HEK293 (cell line): ENCODE results near the gene UBE2E1.

Source experiments
- GFI1B ChIP-seq: fragments of 450-650 bp; formaldehyde crosslinking; IDR thresholded peaks from 2 replicates; pipeline ENCODE4 v1.5.1; 2016; ENCODE audit warnings: missing biosample characterization, missing genetic modification characterization
- KLF8 ChIP-seq: fragments of 450-650 bp; formaldehyde crosslinking; IDR thresholded peaks from 2 replicates; pipeline ENCODE4 v1.5.1; 2016; ENCODE audit warnings: missing biosample characterization, missing genetic modification characterization
- RBAK ChIP-seq: fragments of 450-650 bp; formaldehyde crosslinking; IDR thresholded peaks from 2 replicates; pipeline ENCODE4 v1.5.1; 2016; ENCODE audit warnings: missing biosample characterization, missing genetic modification characterization
- ZFHX2 ChIP-seq: fragments of 450-650 bp; formaldehyde crosslinking; conservative IDR thresholded peaks from 2 replicates; pipeline ENCODE4 v1.5.1; 2016; ENCODE audit warnings: missing biosample characterization, missing genetic modification characterization
- ZFP41 ChIP-seq: fragments of 450-650 bp; formaldehyde crosslinking; IDR thresholded peaks from 2 replicates; pipeline ENCODE4 v1.5.1; 2016; ENCODE audit warnings: missing biosample characterization, missing genetic modification characterization, borderline replicate concordance
- ZNF169 ChIP-seq: fragments of 450-650 bp; formaldehyde crosslinking; IDR thresholded peaks from 2 replicates; pipeline ENCODE4 v1.5.1; 2016; ENCODE audit warnings: missing biosample characterization, missing genetic modification characterization
- ZNF175 ChIP-seq: fragments of 450-650 bp; formaldehyde crosslinking; IDR thresholded peaks from 2 replicates; pipeline ENCODE4 v1.5.1; 2016; ENCODE audit warnings: missing biosample characterization, missing genetic modification characterization
- ZNF2 ChIP-seq: fragments of 450-650 bp; formaldehyde crosslinking; IDR thresholded peaks from 2 replicates; pipeline ENCODE4 v1.5.1; 2016; ENCODE audit warnings: missing biosample characterization, missing genetic modification characterization
- ZNF202 ChIP-seq: fragments of 450-650 bp; formaldehyde crosslinking; IDR thresholded peaks from 2 replicates; pipeline ENCODE4 v1.5.1; 2016; ENCODE audit warnings: missing biosample characterization, missing genetic modification characterization, borderline replicate concordance
- ZNF211 ChIP-seq: fragments of 450-650 bp; formaldehyde crosslinking; IDR thresholded peaks from 2 replicates; pipeline ENCODE4 v1.5.1; 2016; ENCODE audit warnings: low read depth, missing biosample characterization, missing genetic modification characterization
- ZNF248 ChIP-seq: fragments of 450-650 bp; formaldehyde crosslinking; IDR thresholded peaks from 2 replicates; pipeline ENCODE4 v1.5.1; 2017; ENCODE audit warnings: missing biosample characterization, missing genetic modification characterization
- ZNF350 ChIP-seq: fragments of 450-650 bp; formaldehyde crosslinking; IDR thresholded peaks from 2 replicates; pipeline ENCODE4 v1.5.0; 2017; ENCODE audit warnings: missing biosample characterization, mild to moderate bottlenecking, missing genetic modification characterization
- ZNF37A ChIP-seq: fragments of 450-650 bp; IDR thresholded peaks from 2 replicates; pipeline ENCODE4 v1.5.1; 2018; ENCODE audit warnings: missing biosample characterization, missing genetic modification characterization
- ZNF549 ChIP-seq: fragments of 450-650 bp; IDR thresholded peaks from 2 replicates; pipeline ENCODE4 v1.5.1; 2018; ENCODE audit warnings: missing biosample characterization, missing genetic modification characterization, mild to moderate bottlenecking, inconsistent platforms, moderate library complexity
- ZNF560 ChIP-seq: fragments of 450-650 bp; formaldehyde crosslinking; IDR thresholded peaks from 2 replicates; pipeline ENCODE4 v1.5.1; 2017; ENCODE audit warnings: missing biosample characterization, missing genetic modification characterization, borderline replicate concordance
- ZNF571 ChIP-seq: fragments of 450-650 bp; formaldehyde crosslinking; IDR thresholded peaks from 2 replicates; pipeline ENCODE4 v1.5.0; 2017; ENCODE audit warnings: missing biosample characterization, missing genetic modification characterization
- ZNF610 ChIP-seq: fragments of 450-650 bp; formaldehyde crosslinking; IDR thresholded peaks from 2 replicates; pipeline ENCODE4 v1.5.1; 2016; ENCODE audit warnings: missing biosample characterization, missing genetic modification characterization, borderline replicate concordance
- TF ChIP-seq, protein P1 (sequence below): fragments of 450-650 bp; formaldehyde crosslinking; IDR thresholded peaks from 2 replicates; pipeline ENCODE4 v1.5.1; 2017; ENCODE audit warnings: missing biosample characterization, missing genetic modification characterization
- TF ChIP-seq, protein P2 (sequence below): fragments of 450-650 bp; formaldehyde crosslinking; IDR thresholded peaks from 2 replicates; pipeline ENCODE4 v1.5.1; 2016; ENCODE audit warnings: missing biosample characterization, missing genetic modification characterization
- TF ChIP-seq, protein P3 (sequence below): fragments of 450-650 bp; formaldehyde crosslinking; IDR thresholded peaks from 2 replicates; pipeline ENCODE4 v1.5.1; 2017; ENCODE audit warnings: missing biosample characterization, missing genetic modification characterization
- TF ChIP-seq, protein P4 (sequence below): fragments of 450-650 bp; formaldehyde crosslinking; conservative IDR thresholded peaks from 2 replicates; pipeline ENCODE4 v1.5.1; 2016; ENCODE audit warnings: low read depth, missing biosample characterization, missing genetic modification characterization
- TF ChIP-seq, protein P5 (sequence below): fragments of 450-650 bp; formaldehyde crosslinking; IDR thresholded peaks from 2 replicates; pipeline ENCODE4 v1.5.1; 2016; ENCODE audit warnings: missing biosample characterization, missing genetic modification characterization, low read depth
- TF ChIP-seq, protein P6 (sequence below): fragments of 450-650 bp; formaldehyde crosslinking; IDR thresholded peaks from 2 replicates; pipeline ENCODE4 v1.5.1; 2016; ENCODE audit warnings: missing biosample characterization, missing genetic modification characterization, borderline replicate concordance
- TF ChIP-seq, protein P7 (sequence below): fragments of 450-650 bp; formaldehyde crosslinking; IDR thresholded peaks from 2 replicates; pipeline ENCODE4 v1.5.1; 2017; ENCODE audit warnings: missing biosample characterization, missing genetic modification characterization

Gene UBE2E1

DNA sequence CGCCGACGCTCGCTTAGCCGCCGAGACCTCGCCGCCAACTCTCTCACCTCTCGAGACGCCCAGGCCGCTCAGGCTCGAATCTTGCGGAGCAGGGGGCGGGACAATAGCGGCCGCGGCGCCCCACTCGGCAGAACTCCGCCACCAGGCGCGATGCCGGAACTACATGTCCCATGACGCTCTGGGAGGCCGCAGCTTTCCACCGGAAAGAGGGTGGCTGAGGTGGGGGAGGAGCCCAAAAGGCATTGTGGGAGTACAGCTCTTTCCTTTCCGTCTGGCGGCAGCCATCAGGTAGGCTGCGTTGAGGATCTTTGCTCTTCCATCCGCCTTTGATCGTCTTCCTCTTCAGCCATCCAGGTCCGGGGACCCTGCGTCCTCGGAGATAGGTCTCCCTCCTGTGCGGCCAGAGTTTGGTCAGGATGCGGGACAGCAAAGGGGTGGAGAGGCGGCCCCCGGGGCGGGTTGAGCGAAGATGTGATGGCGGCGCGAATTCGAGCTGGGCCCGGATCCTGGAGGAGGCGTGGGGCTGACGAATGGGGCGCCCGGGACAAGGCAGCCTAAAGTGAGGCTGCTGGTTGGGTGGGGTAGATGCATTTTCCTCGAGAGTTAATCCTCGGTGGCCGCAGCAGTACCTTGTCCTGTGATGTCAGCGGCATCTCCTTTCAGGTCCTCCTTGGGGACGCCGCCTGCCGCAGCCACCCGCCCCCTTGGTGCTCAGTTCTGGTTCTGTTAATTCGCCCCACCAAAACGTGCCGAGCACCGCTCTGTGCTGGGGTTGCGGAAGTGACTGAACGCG is 111.3 kb downstream of the UBE2E1 start, which contains the start of the genes NKIRAS1 and RPL15 (continued):
- TF ChIP-seq KLF8 (tag by site-specific recombination): peak; percentile 90
- no peak for TF ChIP-seq ZNF549 (tag by site-specific recombination)
- TF ChIP-seq GFI1B (tag by site-specific recombination): peak; percentile 68; the same call in 1 of the 2 replicates
- TF ChIP-seq ZNF350 (tag by site-specific recombination): no peak
- TF ChIP-seq, protein P1, sequence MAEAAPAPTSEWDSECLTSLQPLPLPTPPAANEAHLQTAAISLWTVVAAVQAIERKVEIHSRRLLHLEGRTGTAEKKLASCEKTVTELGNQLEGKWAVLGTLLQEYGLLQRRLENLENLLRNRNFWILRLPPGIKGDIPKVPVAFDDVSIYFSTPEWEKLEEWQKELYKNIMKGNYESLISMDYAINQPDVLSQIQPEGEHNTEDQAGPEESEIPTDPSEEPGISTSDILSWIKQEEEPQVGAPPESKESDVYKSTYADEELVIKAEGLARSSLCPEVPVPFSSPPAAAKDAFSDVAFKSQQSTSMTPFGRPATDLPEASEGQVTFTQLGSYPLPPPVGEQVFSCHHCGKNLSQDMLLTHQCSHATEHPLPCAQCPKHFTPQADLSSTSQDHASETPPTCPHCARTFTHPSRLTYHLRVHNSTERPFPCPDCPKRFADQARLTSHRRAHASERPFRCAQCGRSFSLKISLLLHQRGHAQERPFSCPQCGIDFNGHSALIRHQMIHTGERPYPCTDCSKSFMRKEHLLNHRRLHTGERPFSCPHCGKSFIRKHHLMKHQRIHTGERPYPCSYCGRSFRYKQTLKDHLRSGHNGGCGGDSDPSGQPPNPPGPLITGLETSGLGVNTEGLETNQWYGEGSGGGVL (tag by site-specific recombination): peak; percentile 39; the same call in 1 of the 2 replicates
- TF ChIP-seq ZNF175 (tag by site-specific recombination): no peak
- TF ChIP-seq ZNF571: no peak
- TF ChIP-seq, protein P2, sequence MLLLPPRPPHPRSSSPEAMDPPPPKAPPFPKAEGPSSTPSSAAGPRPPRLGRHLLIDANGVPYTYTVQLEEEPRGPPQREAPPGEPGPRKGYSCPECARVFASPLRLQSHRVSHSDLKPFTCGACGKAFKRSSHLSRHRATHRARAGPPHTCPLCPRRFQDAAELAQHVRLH (tag by site-specific recombination): peak; percentile 93
- TF ChIP-seq, protein P3, sequence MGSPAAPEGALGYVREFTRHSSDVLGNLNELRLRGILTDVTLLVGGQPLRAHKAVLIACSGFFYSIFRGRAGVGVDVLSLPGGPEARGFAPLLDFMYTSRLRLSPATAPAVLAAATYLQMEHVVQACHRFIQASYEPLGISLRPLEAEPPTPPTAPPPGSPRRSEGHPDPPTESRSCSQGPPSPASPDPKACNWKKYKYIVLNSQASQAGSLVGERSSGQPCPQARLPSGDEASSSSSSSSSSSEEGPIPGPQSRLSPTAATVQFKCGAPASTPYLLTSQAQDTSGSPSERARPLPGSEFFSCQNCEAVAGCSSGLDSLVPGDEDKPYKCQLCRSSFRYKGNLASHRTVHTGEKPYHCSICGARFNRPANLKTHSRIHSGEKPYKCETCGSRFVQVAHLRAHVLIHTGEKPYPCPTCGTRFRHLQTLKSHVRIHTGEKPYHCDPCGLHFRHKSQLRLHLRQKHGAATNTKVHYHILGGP (tag by site-specific recombination): 0 out of 2 replicates have a peak, but pooled peaks have one; percentile 39
- TF ChIP-seq ZFP41: no peak
- peak; percentile 69 for TF ChIP-seq ZFHX2
- TF ChIP-seq ZNF610 (tag by site-specific recombination): 0 out of 2 replicates have a peak, but pooled peaks have one; percentile 59
- TF ChIP-seq ZNF211 (tag by site-specific recombination): no peak
- peak; percentile 95 for TF ChIP-seq ZNF2 (tag by site-specific recombination)
- TF ChIP-seq, protein P4, sequence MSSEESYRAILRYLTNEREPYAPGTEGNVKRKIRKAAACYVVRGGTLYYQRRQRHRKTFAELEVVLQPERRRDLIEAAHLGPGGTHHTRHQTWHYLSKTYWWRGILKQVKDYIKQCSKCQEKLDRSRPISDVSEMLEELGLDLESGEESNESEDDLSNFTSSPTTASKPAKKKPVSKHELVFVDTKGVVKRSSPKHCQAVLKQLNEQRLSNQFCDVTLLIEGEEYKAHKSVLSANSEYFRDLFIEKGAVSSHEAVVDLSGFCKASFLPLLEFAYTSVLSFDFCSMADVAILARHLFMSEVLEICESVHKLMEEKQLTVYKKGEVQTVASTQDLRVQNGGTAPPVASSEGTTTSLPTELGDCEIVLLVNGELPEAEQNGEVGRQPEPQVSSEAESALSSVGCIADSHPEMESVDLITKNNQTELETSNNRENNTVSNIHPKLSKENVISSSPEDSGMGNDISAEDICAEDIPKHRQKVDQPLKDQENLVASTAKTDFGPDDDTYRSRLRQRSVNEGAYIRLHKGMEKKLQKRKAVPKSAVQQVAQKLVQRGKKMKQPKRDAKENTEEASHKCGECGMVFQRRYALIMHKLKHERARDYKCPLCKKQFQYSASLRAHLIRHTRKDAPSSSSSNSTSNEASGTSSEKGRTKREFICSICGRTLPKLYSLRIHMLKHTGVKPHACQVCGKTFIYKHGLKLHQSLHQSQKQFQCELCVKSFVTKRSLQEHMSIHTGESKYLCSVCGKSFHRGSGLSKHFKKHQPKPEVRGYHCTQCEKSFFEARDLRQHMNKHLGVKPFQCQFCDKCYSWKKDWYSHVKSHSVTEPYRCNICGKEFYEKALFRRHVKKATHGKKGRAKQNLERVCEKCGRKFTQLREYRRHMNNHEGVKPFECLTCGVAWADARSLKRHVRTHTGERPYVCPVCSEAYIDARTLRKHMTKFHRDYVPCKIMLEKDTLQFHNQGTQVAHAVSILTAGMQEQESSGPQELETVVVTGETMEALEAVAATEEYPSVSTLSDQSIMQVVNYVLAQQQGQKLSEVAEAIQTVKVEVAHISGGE: peak; percentile 93
- TF ChIP-seq, protein P5, sequence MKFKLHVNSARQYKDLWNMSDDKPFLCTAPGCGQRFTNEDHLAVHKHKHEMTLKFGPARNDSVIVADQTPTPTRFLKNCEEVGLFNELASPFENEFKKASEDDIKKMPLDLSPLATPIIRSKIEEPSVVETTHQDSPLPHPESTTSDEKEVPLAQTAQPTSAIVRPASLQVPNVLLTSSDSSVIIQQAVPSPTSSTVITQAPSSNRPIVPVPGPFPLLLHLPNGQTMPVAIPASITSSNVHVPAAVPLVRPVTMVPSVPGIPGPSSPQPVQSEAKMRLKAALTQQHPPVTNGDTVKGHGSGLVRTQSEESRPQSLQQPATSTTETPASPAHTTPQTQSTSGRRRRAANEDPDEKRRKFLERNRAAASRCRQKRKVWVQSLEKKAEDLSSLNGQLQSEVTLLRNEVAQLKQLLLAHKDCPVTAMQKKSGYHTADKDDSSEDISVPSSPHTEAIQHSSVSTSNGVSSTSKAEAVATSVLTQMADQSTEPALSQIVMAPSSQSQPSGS: no peak; the same call in 1 of the 2 replicates
- TF ChIP-seq, protein P6, sequence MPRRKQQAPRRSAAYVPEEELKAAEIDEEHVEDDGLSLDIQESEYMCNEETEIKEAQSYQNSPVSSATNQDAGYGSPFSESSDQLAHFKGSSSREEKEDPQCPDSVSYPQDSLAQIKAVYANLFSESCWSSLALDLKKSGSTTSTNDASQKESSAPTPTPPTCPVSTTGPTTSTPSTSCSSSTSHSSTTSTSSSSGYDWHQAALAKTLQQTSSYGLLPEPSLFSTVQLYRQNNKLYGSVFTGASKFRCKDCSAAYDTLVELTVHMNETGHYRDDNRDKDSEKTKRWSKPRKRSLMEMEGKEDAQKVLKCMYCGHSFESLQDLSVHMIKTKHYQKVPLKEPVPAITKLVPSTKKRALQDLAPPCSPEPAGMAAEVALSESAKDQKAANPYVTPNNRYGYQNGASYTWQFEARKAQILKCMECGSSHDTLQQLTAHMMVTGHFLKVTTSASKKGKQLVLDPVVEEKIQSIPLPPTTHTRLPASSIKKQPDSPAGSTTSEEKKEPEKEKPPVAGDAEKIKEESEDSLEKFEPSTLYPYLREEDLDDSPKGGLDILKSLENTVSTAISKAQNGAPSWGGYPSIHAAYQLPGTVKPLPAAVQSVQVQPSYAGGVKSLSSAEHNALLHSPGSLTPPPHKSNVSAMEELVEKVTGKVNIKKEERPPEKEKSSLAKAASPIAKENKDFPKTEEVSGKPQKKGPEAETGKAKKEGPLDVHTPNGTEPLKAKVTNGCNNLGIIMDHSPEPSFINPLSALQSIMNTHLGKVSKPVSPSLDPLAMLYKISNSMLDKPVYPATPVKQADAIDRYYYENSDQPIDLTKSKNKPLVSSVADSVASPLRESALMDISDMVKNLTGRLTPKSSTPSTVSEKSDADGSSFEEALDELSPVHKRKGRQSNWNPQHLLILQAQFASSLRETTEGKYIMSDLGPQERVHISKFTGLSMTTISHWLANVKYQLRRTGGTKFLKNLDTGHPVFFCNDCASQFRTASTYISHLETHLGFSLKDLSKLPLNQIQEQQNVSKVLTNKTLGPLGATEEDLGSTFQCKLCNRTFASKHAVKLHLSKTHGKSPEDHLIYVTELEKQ: peak; percentile 88
- no peak for TF ChIP-seq ZNF169 (tag by site-specific recombination)
- TF ChIP-seq RBAK (tag by site-specific recombination): 0 out of 2 replicates have a peak, but pooled peaks have one; percentile 50
- no peak for TF ChIP-seq ZNF560 (tag by site-specific recombination)
- no peak for TF ChIP-seq ZNF248 (tag by site-specific recombination)
- no peak for TF ChIP-seq ZNF37A (tag by site-specific recombination)
- TF ChIP-seq, protein P7, sequence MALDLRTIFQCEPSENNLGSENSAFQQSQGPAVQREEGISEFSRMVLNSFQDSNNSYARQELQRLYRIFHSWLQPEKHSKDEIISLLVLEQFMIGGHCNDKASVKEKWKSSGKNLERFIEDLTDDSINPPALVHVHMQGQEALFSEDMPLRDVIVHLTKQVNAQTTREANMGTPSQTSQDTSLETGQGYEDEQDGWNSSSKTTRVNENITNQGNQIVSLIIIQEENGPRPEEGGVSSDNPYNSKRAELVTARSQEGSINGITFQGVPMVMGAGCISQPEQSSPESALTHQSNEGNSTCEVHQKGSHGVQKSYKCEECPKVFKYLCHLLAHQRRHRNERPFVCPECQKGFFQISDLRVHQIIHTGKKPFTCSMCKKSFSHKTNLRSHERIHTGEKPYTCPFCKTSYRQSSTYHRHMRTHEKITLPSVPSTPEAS (tag by site-specific recombination): peak; percentile 65
- no peak for TF ChIP-seq ZNF202 (tag by site-specific recombination)
